ENCODE results near the gene RCAN1. TPM values are rescaled to one million over a fixed set of nuclear protein-coding genes. Genes with fewer than 3 reads are reported as not detected.
"Not testable (repeated sequence)": the region's sequence is repeated elsewhere in the genome, so short reads cannot be mapped to it uniquely, and the experiment has no call there.

The RCAN1 gene
- polyA plus RNA-seq, 1 donor (not counting 4 experiments of a cell fraction or from before 2014, with no cell fraction given): 21.3 TPM

GRCh38 chr21:34565238-34565637 lies 49.7 kb downstream of the RCAN1 start:
- H3K27ac ChIP-seq (ENCODE audit: control insufficient read depth, insufficient read depth, low read length): no peak overlapping the region
- H4K20me1 ChIP-seq (ENCODE audit: control insufficient read depth, extremely low read depth, insufficient read depth, low read length): no peaks in the 10 kb centered on the region
- dilution Hi-C loops (cut with MboI; ENCODE audit: extremely low pct_ligation_motif_present, low sequenced_read_pairs): no loop called here
- no peaks in the 10 kb centered on the region for H3K4me1 ChIP-seq (ENCODE audit: control insufficient read depth, extremely low read depth, insufficient read depth, low read length)
- H2AFZ ChIP-seq (ENCODE audit: control insufficient read depth, low read length): no peak overlapping the region
- FAIRE-seq (no peak), DNase-seq (ENCODE audit: low read depth, low spot score) (no peak)
- H3K27me3 ChIP-seq (ENCODE audit: control insufficient read depth, extremely low read depth, insufficient read depth, low read length): no peaks in the 10 kb centered on the region
- H3K9ac ChIP-seq (ENCODE audit: control insufficient read depth, extremely low read depth, insufficient read depth, low read length): no peak overlapping the region
- H3K9me1 ChIP-seq (ENCODE audit: control insufficient read depth, extremely low read depth, insufficient read depth, low read length): no peaks in the 10 kb centered on the region
- H3K9me3 ChIP-seq (ENCODE audit: control insufficient read depth, low read depth, low read length): no peaks in the 10 kb centered on the region
- H3K4me3 ChIP-seq (ENCODE audit: control insufficient read depth in 2 of 3, extremely low read depth in 1 of 3, insufficient read depth in 2 of 3, low read depth in 1 of 3, low read length in 3 of 3): no peak overlapping the region
- H3K79me2 ChIP-seq (ENCODE audit: control insufficient read depth, insufficient read depth, low read length): no peaks in the 10 kb centered on the region
- no peaks in the 10 kb centered on the region for H3K36me3 ChIP-seq (ENCODE audit: control insufficient read depth in 2 of 2, extremely low read depth in 1 of 2, insufficient read depth in 2 of 2, low read length in 2 of 2)
- H3K4me2 ChIP-seq (ENCODE audit: control insufficient read depth, extremely low read depth, insufficient read depth, low read depth, low read length): no peak overlapping the region
- TF ChIP-seq EZH2 (IDR thresholded peaks at IDR 0.05; ENCODE audit: low read length): no peak
- no peak for TF ChIP-seq CTCF (optimal IDR thresholded peaks at IDR 0.05 in 1 of 3, IDR thresholded peaks at IDR 0.05 in 1 of 3, conservative IDR thresholded peaks at IDR 0.05 in 1 of 3; ENCODE audit: extremely low read depth in 1 of 3, insufficient read depth in 2 of 3, low read length in 3 of 3)

GRCh38 chr21:34563370-34563769 lies 51.5 kb downstream of the RCAN1 start:
- H3K27me3 ChIP-seq (ENCODE audit: control insufficient read depth, extremely low read depth, insufficient read depth, low read length); H3K4me1 ChIP-seq (ENCODE audit: control insufficient read depth, extremely low read depth, insufficient read depth, low read length); H2AFZ ChIP-seq (ENCODE audit: control insufficient read depth, low read length); H4K20me1 ChIP-seq (ENCODE audit: control insufficient read depth, extremely low read depth, insufficient read depth, low read length); H3K27ac ChIP-seq (ENCODE audit: control insufficient read depth, insufficient read depth, low read length); H3K4me3 ChIP-seq (ENCODE audit: control insufficient read depth in 2 of 3, extremely low read depth in 1 of 3, insufficient read depth in 2 of 3, low read depth in 1 of 3, low read length in 3 of 3); dilution Hi-C loops (cut with MboI; ENCODE audit: extremely low pct_ligation_motif_present, low sequenced_read_pairs); H3K36me3 ChIP-seq (ENCODE audit: control insufficient read depth in 2 of 2, extremely low read depth in 1 of 2, insufficient read depth in 2 of 2, low read length in 2 of 2); H3K9me1 ChIP-seq (ENCODE audit: control insufficient read depth, extremely low read depth, insufficient read depth, low read length); H3K4me2 ChIP-seq (ENCODE audit: control insufficient read depth, extremely low read depth, insufficient read depth, low read depth, low read length); H3K9ac ChIP-seq (ENCODE audit: control insufficient read depth, extremely low read depth, insufficient read depth, low read length); DNase-seq (ENCODE audit: low read depth, low spot score); H3K9me3 ChIP-seq (ENCODE audit: control insufficient read depth, low read depth, low read length); H3K79me2 ChIP-seq (ENCODE audit: control insufficient read depth, insufficient read depth, low read length); FAIRE-seq: not testable (repeated sequence)

- TF ChIP-seq EZH2 (IDR thresholded peaks at IDR 0.05; ENCODE audit: low read length): no peak
- no peaks in the 10 kb centered on the region for H3K36me3 ChIP-seq (ENCODE audit: control insufficient read depth in 2 of 2, extremely low read depth in 1 of 2, insufficient read depth in 2 of 2, low read length in 2 of 2)
- no peak overlapping the region for H2AFZ ChIP-seq (ENCODE audit: control insufficient read depth, low read length)
- H3K4me3 ChIP-seq (ENCODE audit: control insufficient read depth in 2 of 3, extremely low read depth in 1 of 3, insufficient read depth in 2 of 3, low read depth in 1 of 3, low read length in 3 of 3): no peak overlapping the region
- no peak overlapping the region for H3K9ac ChIP-seq (ENCODE audit: control insufficient read depth, extremely low read depth, insufficient read depth, low read length)
- FAIRE-seq (no peak), DNase-seq (ENCODE audit: low read depth, low spot score) (no peak)
- no peaks in the 10 kb centered on the region for H3K79me2 ChIP-seq (ENCODE audit: control insufficient read depth, insufficient read depth, low read length)
- dilution Hi-C loops (cut with MboI; ENCODE audit: extremely low pct_ligation_motif_present, low sequenced_read_pairs): no loop called here
- no peak overlapping the region for H3K4me2 ChIP-seq (ENCODE audit: control insufficient read depth, extremely low read depth, insufficient read depth, low read depth, low read length)
- no peaks in the 10 kb centered on the region for H3K27me3 ChIP-seq (ENCODE audit: control insufficient read depth, extremely low read depth, insufficient read depth, low read length)
- H4K20me1 ChIP-seq (ENCODE audit: control insufficient read depth, extremely low read depth, insufficient read depth, low read length): no peaks in the 10 kb centered on the region
- H3K9me1 ChIP-seq (ENCODE audit: control insufficient read depth, extremely low read depth, insufficient read depth, low read length): no peaks in the 10 kb centered on the region
- peaks cover 13% of the 10 kb centered on the region for H3K4me1 ChIP-seq (ENCODE audit: control insufficient read depth, extremely low read depth, insufficient read depth, low read length)
- no peaks in the 10 kb centered on the region for H3K9me3 ChIP-seq (ENCODE audit: control insufficient read depth, low read depth, low read length)
- H3K27ac ChIP-seq (ENCODE audit: control insufficient read depth, insufficient read depth, low read length): no peak overlapping the region
Measured at GRCh38 chr21:34561806-34562205, 53.1 kb downstream of the RCAN1 start.
